HG02885 (cell line): Measurements from ENCODE around the gene MDFIC.

Source experiments
- ATAC-seq: cut with Tn5 transposase; IDR thresholded peaks from one replicate; pipeline ENCODE4 v1.9.1; 2021; ENCODE audit warnings: mild to moderate bottlenecking; ENCODE audit not compliant: unreplicated experiment, poor library complexity

Gene MDFIC

DNA sequence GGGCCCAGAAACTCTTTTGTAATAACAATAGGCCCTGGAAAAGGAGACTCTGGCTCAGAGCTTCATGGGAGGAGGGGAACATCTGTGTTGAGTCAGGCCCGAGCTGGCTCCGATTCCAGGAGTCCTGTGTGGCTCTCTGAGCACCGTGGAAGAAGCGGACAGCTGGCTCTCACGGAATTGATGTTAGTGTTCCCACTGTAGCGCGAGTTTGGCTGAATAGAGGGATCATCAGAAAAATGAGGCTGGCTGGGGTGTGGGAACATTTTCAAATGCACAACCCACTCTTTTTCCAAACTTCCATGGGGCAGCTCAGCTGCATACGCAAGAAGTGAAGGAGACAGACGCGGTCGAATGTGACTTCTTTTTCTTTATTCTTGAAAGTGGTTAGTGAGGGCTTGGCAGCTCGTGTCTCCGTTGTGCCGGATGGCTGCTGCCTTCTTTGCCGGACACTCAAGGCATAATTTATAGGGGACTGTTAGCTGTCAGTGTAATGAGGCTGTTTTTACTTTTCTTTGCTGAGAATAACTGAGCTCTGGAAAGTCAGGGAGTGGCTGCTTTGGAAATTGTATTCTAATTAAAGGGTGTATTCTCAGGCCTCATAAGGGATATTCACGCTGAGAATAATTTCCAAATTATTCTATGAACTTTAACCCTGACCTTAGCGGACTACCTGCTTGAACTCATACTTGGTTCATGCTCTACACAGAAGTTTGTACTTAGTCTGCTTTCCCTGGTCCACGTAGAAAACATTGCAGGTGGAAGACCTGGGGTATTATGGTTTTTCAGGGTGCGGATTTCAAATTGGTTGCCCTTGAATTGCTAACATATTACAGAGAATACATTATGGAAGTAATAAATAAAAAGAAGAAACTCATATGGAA, 23.1 kb downstream of the MDFIC start:
- no peak for ATAC-seq

DNA sequence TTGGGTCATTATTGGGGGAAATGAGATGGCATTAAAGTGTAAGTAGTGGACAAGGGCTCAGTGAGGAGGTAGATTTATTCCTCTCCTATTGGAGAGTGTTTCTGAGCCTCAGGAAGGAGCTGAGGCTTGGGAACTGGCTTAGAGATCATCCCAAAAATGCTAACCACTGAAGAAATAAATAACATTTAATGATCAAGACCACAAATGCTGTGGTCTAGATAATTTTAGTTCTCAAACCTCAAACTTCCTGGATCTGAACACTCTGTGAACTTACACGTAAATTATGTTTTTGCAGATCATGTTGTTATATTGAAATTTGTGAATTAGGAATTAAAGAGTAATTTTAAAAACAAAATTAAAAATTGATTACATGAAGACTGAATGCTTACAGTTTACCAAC, 27.3 kb downstream of the MDFIC start:
- no peak for ATAC-seq

DNA sequence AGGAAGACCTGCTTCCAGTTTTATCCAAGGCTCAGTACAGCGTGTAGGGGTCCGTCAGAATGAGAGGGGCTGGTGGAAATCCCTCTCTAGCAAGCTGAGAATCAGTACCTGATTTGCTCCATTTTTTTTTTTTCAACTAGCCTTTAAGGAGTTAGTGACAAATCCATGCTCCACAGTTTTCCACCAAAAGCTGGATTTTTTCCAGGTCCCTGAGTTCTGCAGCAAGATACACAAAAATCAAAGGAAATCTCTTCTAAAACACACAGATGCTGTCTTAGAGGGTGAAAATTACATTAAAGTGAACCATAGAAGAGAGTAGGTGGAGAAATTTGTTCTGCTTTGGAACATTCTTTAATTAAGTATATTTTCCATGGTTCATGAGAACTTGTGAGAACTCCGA, 30.4 kb downstream of the MDFIC start:
- ATAC-seq: no peak

DNA sequence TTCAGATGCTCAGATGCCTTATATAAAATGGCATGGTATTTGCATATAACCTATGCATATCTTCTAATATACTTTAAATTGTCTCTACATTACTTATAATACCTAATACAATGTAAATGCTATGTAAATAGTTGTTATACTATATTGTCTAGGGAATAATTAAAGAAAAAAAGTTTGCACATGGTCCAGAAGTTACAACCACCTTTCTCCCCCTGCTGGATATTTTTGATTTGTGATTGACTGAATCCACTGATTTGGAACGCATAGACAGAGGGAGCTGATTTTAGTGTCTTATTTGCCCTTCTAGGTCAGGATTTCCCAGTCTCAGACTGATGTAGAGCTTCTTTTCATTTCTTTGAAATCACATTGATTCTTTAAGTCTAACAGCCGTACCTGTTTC, 31.8 kb downstream of the MDFIC start:
- ATAC-seq: no peak

DNA sequence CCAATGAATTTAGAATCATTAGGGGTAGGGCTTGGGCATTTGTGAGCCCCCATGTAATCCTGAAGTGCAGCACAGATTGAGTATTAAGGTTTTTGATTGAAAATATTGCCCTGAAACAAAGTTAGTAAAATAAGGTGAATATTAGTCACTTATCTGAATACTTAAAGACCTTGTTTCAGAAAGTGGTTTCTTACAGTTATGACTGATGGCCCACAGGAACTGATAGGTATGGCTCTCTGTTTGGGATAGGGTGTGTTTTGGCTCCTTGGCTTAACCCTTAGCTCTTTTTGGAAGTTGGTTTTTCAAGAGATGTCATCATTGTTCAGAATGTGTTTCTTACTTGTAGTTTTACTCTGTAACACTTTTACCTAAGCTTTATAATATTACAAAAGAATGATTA, 34.8 kb downstream of the MDFIC start:
- peak; percentile 40 for ATAC-seq

DNA sequence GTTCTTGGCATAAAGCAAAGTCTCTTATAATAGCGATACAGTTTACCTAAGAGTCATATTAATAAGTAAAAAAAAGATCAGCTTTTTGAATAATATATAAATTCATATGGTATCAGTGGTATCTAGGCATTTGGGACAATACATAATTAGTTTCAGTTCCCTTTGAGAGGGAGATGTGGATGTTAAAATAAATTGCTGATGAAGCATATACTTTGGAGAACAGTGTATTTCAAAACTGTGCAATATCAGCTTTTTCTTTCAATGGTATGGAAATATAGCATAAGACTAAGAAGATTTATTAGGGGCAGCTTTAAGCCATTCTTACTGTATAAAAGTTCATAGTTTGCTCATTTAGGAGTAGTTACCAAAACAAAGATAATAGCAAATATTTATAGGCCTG, 35.5 kb downstream of the MDFIC start:
- no peak for ATAC-seq

DNA sequence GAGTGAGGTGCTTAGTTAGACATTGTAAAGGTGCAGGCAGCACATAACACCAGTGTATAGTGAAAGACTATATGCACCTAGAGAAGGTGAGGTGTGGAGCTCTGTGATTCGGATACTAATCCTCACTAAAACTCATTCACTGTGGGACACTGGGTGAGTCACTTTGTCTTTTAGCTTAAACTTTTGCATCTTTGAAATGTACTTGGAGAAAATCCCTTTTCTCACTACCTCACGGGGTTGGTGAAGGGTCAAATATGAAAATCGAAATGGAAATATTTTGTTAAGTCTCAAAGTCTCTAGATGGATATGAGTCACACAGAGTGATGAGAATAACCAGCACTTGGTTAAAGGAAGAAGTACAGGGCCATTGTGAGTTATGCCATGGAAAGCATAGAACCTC, 38.0 kb downstream of the MDFIC start:
- ATAC-seq: peak; percentile 86

DNA sequence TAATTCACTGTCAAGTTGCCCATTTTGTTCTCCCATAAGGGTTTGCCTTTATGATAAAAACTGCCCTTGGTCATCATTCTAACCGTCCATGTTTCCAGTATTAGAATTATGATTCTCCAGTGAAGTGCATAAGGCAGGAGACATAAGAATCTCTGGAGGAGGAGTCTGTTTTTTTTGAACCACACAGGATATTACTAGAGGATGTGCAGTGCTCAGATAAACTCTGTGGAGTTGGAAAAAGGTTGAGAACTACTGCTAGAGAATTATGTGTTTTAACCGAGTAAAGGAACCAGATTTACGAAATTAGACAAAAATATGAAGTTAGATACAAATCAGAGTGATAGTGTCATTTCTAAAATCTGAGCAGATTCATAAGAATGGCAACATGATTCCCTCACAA, 40.5 kb downstream of the MDFIC start:
- ATAC-seq: no peak

DNA sequence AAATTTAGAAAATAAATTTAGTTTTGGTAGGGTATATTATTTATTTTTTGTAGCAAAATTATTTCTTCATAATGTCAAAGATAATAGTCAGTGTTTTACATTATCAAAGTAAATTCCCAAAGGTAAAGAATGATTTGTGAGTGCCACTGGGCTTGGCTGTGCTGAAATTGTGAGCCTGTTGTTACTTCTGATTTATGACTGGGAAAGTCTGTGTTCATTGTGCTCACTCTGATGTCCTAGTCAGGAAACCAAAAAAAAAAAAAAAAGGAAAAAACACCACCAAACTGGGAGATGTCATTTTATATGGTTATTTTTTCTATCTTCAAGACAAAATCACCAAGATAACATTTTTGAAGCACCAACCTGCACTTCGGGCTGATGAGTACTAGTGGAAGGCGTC, 44.3 kb downstream of the MDFIC start:
- no peak for ATAC-seq

DNA sequence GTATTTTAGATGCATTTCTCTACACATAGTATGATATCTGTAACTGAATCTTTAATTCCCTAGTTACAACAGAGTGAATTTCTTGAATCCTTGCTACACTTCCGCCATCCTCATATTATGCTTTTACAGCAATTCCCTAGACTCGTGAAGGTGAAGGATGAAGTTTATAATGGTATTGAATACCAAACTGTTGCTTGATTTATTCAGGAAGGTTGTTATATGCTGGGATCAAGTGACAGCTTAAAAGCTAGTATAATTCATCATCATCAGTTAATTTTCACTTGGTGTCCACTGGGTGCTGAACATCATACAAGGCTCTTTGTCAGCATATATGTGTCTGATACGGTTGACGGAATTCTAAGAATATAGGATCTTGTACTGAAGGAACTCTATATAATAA, 47.2 kb downstream of the MDFIC start:
- ATAC-seq: no peak

DNA sequence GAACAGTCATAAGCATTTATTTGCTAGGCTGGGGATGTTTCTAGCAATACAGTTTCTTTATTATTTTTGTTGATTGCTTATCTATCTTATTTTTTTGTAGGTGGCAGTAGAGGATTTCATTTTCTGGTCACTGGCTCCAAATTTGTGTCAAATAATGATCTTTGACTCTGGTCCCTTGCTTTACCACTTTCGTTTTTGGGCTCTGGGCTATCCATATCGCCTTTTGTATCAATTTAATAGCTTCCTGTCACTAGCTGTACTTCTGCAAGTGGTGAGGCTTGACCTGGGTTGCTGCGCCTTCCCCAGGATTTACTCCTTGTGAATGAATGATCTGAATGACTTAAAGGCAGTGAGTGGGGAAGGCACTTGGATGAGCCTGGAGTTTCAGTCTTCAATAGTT, 48.4 kb downstream of the MDFIC start:
- ATAC-seq: no peak

DNA sequence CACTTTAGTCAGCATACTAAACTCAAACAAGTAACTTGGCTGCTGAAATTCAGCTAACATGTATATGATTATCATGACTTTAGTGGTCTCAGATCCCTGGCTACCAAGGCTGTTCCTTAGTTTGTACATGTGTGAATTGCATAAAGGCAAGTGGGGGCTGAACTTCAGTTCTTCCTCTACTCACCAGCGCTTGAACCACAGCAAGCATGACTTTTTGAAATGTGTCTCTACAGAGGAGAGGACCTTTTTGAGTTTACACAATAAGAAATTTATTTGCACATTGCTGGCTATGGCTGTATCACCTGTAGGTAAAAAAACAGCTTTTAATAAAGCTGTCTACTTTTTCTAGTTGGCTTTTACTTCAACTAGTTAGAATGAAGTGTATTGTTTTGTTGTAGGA, 48.8 kb downstream of the MDFIC start:
- ATAC-seq: no peak

DNA sequence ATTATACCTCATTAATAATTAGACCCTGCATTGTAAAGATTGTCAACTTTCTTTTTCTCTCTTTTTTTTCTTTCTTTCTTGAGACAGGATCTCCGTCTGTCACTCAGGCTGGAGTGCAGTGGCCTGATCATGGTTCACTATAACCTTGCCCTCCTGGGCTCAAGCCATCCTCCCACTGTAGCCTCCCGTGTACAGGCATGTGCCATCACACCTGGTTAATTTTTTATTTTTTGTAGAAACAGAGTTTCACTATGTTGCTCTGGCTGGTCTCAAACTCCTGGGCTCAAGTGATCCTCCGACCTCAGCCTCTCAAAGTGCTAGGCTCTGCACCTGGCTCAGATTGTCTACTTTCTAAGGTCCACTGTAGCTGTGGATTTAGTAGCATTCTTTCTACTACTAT, 50.7 kb downstream of the MDFIC start:
- no peak for ATAC-seq

DNA sequence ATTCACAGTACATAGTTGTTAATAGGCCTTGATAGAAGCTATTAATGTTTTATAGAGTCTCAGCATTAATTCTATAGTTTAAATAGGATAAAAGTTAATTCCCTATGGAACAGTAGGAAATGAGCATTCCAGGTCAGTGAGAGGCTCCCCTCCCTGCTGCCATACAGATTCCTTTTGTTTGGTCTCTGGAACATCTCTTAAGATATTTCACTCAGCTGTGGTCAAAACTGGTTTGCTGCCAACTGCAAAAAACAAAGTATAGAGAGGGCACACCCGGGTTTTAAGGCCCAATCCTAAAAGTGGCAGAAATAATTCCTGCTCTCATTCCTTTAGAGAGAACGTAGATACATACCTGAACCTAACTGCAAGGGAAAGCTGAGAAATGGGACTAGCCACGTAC, 51.3 kb downstream of the MDFIC start:
- no peak for ATAC-seq

DNA sequence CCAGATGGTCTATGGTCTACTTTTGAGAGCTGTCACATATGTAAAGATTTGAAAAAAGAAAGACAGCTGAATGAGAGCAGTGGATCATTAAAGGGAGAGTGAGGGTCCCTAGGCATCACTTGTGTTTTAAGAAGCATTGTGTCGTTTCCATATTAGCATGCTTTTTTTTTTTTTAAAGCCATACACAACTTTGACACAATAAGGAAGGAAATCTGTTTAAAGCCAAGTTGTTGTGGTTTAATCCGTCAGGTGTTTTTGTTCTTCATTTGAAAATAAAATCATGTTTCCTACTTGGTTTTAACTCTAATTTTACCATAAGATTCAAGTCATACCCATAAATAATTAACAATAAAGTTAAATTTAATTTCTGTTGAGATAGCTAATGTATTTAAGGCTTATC, 53.5 kb downstream of the MDFIC start:
- no peak for ATAC-seq

DNA sequence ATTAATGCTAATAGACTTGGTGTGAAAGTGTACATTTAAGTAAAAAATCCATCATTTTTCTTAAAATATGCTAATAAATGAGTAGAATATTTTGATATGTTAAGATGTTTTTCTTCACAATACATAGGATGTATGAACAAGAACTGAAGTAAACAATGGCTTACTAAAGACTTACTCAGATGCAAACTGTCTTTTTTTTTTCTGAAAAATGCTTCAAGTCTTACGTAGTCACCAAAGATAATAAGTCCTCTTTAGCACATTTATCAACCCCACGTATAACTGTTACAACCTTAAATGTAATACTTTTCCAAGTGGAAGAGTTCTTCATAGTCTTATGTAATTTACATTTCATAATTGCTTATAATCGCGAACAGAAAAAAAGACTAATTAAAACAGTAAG, 54.8 kb downstream of the MDFIC start:
- ATAC-seq: no peak

DNA sequence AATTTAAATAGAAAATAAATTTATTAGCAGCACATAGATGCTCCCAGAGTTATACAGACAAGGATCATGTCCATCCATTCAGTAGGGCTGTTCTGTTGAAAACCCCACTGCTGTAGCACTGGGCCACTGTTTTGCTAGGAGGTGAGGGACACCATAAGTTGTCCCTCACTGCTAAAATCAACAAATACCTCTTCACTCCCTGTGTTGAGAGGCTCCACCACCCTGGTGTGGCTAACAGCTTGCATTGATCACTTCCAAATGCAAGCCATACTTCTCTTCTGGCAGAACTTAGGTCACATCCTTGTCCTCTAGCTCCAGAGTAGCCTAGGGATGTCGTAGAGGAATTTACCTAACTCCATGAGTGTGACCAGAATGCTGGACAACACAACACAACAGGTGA, 55.4 kb downstream of the MDFIC start:
- ATAC-seq: no peak

DNA sequence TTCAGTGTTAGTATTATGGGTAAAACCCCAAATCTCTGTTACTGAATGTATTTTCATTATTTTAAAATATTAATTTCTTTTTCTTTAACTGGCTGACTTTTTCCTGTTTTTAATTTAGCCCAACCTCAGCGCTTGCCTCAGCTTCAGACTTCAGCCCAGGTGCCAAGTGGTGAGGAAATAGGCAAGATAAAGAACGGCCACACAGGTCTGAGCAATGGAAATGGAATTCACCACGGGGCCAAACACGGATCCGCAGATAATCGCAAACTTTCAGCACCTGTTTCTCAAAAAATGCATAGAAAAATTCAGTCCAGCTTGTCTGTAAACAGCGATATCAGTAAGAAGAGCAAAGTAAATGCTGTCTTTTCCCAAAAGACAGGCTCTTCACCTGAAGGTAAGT, 57.5 kb downstream of the MDFIC start:
- ATAC-seq: no peak

DNA sequence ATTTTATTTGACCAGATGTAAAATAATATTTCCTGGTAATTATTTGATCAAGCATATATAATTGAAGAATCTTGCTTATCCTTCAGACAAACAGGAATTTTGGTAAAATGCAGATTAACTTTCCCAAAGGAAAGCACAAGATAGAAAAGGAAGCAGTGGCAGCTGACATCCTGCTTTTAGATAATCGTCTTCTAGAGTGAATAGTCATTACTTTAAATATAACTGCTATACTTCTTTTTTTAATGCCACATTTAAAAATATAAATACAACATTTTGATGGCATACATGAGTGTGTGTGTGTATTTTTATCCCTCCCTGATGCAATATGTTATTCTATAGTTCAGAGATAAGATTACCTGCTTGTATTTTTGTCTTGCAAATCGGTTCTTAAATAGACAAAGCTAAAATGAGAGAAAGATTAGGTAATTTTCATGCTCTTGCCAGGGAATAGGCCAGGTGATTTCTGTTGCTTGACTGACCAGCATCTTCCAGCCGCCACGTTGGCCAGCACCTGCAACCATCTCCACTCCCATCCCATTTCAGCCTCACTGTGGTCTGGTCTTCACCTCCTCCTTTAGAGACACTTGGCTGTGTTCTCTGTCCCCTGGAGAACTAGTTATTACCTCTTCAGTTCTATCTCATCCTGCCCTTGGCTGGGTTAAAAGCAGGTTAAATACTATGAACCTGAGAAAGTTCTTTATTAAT, 58.1 kb downstream of the MDFIC start:
- ATAC-seq: no peak

DNA sequence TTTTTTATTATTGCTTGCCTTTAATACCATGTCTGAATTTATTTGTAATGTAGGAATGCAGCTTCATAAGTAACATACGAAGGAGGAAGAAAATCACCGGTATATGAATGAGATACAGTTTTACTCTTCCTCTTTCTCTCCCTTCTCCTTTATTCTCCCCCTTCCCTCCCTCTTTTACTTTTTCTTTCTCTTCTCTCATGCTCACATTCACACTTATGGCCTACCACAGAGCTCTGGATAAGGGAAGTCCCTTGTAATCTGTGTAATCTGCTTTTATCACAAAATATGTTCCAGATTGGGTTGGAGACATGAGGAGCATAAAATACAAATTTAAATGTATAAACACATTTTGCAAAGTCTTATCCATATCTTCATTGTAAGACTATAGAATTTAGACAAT, 59.4 kb downstream of the MDFIC start:
- ATAC-seq: no peak

DNA sequence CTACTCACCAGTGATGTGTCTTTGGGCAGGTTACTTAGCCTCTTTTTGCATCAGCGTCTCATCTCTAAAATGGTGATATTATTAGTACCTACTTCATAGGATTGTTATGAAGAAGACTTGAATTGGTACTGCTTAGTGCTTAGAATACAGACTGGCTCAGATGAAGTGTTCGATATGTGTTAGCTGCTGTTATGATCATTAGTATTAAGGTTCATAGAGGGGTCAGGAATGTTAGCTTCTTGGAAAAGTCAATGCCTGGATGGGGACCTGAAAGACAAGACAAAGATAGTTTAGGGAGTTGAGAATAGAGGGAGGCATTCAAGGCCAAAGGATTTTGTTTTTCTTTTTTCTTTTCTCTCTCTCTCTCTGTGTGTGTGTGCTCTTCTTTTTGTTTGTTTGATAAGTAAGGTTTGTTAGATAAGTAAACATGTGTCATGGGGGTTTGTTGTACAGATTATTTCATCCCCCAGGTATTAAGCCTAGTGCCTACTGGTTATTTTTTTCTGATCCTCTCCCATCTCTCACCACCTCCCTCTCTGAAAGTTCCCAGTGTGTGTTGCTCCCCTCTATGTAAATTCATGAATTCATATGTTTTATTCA, 63.3 kb downstream of the MDFIC start:
- ATAC-seq: no peak
